ENCODE results near the gene LIX1L.

GRCh38 chr1:145955436-145955835, 2.4 kb downstream of the LIX1L start:
- TF ChIP-seq REST (IDR thresholded peaks at IDR 0.05; ENCODE audit: insufficient read depth in 1 of 2, low read depth in 2 of 2, low read length in 2 of 2), result no peak
- no peak for TF ChIP-seq POLR2AphosphoS5 (IDR thresholded peaks at IDR 0.05; ENCODE audit: low read depth, low read length)
- TF ChIP-seq SIN3A (IDR thresholded peaks at IDR 0.05; ENCODE audit: borderline replicate concordance, insufficient read depth, low read length), result no peak

All from PFSK-1 (cell line).